ENCODE measurements around the gene SIGLEC10. TPM values are rescaled to one million over a fixed set of nuclear protein-coding genes. Genes with fewer than 3 reads are reported as not detected.

Gene SIGLEC10
- polyA plus RNA-seq, 1 donor (not counting 4 experiments of a cell fraction or from before 2014, with no cell fraction given) = not detected

DNA sequence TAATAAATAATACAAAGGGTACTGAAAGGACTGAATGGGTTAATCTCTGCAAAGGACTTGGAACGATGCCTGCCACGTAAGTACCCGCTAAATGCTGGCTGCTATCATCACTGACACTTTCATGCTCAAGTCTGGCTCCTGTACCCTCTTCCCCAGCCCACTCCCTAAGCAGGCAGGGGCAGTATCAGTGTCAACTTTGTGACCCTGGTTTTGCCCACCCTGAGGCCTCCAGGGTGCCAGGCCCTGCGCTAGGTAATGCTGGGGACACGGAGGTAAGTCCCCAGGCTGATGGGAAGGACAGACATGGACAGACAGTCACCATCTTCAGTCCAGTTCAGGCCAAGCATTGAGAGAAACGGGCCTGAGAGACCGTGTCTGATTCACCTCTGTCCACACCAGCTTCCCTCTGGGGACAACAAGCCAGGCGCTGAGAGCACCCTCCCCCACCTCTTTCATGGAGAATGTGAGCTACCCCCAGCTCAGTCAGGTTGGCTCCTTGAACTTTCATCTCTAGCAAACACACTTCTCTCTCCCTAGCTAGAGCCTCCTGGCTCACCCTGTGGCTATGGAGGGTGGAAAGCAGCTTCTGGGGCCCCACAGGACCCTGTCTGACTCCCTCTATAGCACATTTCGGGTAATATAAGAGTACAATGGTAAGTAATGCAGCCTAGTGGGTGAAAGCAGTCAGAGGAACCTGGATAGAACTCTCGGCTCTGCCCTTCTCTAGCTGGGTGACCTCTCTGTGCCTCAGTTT, 52.1 kb downstream of the SIGLEC10 start:
- Histone ChIP-seq H3K9me1 (ENCODE audit: control insufficient read depth, extremely low read depth, insufficient read depth, low read length) (no peaks in the 10 kb centered on the region), H3K27ac (ENCODE audit: control insufficient read depth, insufficient read depth, low read length) (peak overlapping the region; percentile 84), H3K4me1 (ENCODE audit: control insufficient read depth, extremely low read depth, insufficient read depth, low read length) (peaks cover 21% of the 10 kb centered on the region), H3K36me3 (ENCODE audit: control insufficient read depth in 2 of 2, extremely low read depth in 1 of 2, insufficient read depth in 2 of 2, low read length in 2 of 2) (peaks cover 0 to 2% of the 10 kb centered on the region in 2 experiments), H4K20me1 (ENCODE audit: control insufficient read depth, extremely low read depth, insufficient read depth, low read length) (peaks cover 4% of the 10 kb centered on the region), H2AFZ (ENCODE audit: control insufficient read depth, low read length) (no peak overlapping the region), H3K79me2 (ENCODE audit: control insufficient read depth, insufficient read depth, low read length) (peaks cover 16% of the 10 kb centered on the region), H3K4me3 (ENCODE audit: control insufficient read depth in 2 of 3, extremely low read depth in 1 of 3, insufficient read depth in 2 of 3, low read depth in 1 of 3, low read length in 3 of 3) (peak overlapping the region; percentile 54 to 88 (median 68)), H3K4me2 (ENCODE audit: control insufficient read depth, extremely low read depth, insufficient read depth, low read depth, low read length) (peak overlapping the region; percentile 77), H3K9ac (ENCODE audit: control insufficient read depth, extremely low read depth, insufficient read depth, low read length) (peak overlapping the region; percentile 88), H3K9me3 (ENCODE audit: control insufficient read depth, low read depth, low read length) (no peaks in the 10 kb centered on the region), H3K27me3 (ENCODE audit: control insufficient read depth, extremely low read depth, insufficient read depth, low read length) (no peaks in the 10 kb centered on the region)
- DNase-seq (ENCODE audit: low read depth, low spot score) (no peak), FAIRE-seq (no peak)
- dilution Hi-C loops (cut with MboI; ENCODE audit: extremely low pct_ligation_motif_present, low sequenced_read_pairs) = no loop called here
- TF ChIP-seq CTCF (optimal IDR thresholded peaks at IDR 0.05 in 1 of 3, IDR thresholded peaks at IDR 0.05 in 1 of 3, conservative IDR thresholded peaks at IDR 0.05 in 1 of 3; ENCODE audit: extremely low read depth in 1 of 3, insufficient read depth in 2 of 3, low read length in 3 of 3) = peak in 1 of 3 experiments; percentile 16
- no peak for TF ChIP-seq EZH2 (IDR thresholded peaks at IDR 0.05; ENCODE audit: low read length)

DNA sequence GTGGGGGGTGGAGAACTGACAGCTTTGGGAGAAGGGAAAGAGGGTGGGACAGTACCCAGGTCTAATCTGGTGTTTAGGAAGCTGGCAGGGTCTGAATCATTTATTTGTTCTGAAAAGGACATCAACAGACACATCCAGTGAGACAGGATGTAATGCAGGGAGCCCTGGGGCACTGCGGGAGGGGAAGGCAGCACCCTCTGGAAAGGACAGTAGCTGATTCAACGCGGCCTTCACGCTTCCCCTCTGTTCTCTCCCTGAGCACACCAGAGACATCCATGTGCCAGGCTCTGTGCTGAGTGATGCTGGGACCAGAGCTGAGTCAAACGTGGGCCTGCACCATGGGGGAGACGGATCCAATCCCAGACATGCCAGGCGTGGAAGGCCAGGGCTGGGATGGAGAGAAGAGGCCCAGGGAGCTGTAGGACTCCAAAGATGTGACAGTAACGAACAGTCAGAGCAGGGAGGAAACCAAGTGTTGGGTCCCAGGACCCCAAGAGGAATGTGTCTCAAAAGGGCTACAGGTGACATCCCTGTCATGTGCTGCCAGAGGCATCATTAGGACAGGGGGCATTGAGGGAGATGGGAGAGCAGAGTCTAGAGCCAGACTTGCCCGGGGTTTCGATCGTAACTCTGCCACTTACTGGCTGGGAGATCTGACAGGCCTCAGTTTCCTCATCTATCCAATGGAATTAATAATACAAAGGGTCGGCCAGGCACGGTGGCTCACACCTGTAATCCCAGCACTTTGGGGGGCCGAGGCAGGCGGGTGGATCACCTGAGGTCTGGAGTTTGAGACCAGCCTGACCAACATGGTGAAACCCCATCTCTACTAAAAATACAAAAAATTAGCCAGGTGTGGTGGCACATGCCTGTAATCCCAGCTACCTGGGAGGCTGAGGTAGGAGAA, 53.0 kb downstream of the SIGLEC10 start:
- Histone ChIP-seq H3K9me1 (ENCODE audit: control insufficient read depth, extremely low read depth, insufficient read depth, low read length) (no peaks in the 10 kb centered on the region), H3K27me3 (ENCODE audit: control insufficient read depth, extremely low read depth, insufficient read depth, low read length) (no peaks in the 10 kb centered on the region), H3K4me3 (ENCODE audit: control insufficient read depth in 2 of 3, extremely low read depth in 1 of 3, insufficient read depth in 2 of 3, low read depth in 1 of 3, low read length in 3 of 3) (no peak overlapping the region), H3K4me1 (ENCODE audit: control insufficient read depth, extremely low read depth, insufficient read depth, low read length) (peaks cover 24% of the 10 kb centered on the region), H2AFZ (ENCODE audit: control insufficient read depth, low read length) (no peak overlapping the region), H3K9ac (ENCODE audit: control insufficient read depth, extremely low read depth, insufficient read depth, low read length) (peak overlapping the region; percentile 19), H3K27ac (ENCODE audit: control insufficient read depth, insufficient read depth, low read length) (peak overlapping the region; percentile 42), H4K20me1 (ENCODE audit: control insufficient read depth, extremely low read depth, insufficient read depth, low read length) (peaks cover 4% of the 10 kb centered on the region), H3K4me2 (ENCODE audit: control insufficient read depth, extremely low read depth, insufficient read depth, low read depth, low read length) (peak overlapping the region; percentile 55), H3K36me3 (ENCODE audit: control insufficient read depth in 2 of 2, extremely low read depth in 1 of 2, insufficient read depth in 2 of 2, low read length in 2 of 2) (peaks cover 0 to 2% of the 10 kb centered on the region in 2 experiments), H3K79me2 (ENCODE audit: control insufficient read depth, insufficient read depth, low read length) (peaks cover 16% of the 10 kb centered on the region), H3K9me3 (ENCODE audit: control insufficient read depth, low read depth, low read length) (no peaks in the 10 kb centered on the region)
- FAIRE-seq (no peak), DNase-seq (ENCODE audit: low read depth, low spot score) (no peak)
- no peak for TF ChIP-seq CTCF (optimal IDR thresholded peaks at IDR 0.05 in 1 of 3, IDR thresholded peaks at IDR 0.05 in 1 of 3, conservative IDR thresholded peaks at IDR 0.05 in 1 of 3; ENCODE audit: extremely low read depth in 1 of 3, insufficient read depth in 2 of 3, low read length in 3 of 3)
- TF ChIP-seq EZH2 (IDR thresholded peaks at IDR 0.05; ENCODE audit: low read length) = no peak
- dilution Hi-C loops (cut with MboI; ENCODE audit: extremely low pct_ligation_motif_present, low sequenced_read_pairs) = no loop called here
